ENCODE results near the gene SRD5A3.
"Not testable (repeated sequence)": the region's sequence is repeated elsewhere in the genome, so short reads cannot be mapped to it uniquely, and the experiment has no call there.

Gene SRD5A3

DNA sequence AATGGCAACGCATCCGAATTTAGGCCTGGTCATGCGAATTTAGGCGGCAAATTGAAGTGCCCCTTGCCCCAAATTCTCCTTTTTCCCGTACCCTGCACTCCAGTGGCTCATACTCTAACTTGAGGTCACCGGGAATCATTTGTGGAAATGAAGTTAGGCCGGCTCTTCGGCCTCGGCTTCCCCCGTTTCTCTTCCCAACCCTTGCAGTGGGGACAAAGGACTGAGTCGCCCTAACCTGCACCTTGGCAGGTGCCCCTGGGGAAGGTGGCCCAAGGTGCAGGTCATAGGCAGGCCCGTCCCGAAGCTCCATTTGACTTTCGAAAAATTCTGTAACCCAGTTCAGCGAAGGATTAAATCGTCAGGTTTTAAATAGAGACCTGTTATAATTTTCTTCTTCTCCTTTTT is 811 bp downstream of the SRD5A3 start:
- DNase-seq (ENCODE audit: low spot score), result no peak

DNA sequence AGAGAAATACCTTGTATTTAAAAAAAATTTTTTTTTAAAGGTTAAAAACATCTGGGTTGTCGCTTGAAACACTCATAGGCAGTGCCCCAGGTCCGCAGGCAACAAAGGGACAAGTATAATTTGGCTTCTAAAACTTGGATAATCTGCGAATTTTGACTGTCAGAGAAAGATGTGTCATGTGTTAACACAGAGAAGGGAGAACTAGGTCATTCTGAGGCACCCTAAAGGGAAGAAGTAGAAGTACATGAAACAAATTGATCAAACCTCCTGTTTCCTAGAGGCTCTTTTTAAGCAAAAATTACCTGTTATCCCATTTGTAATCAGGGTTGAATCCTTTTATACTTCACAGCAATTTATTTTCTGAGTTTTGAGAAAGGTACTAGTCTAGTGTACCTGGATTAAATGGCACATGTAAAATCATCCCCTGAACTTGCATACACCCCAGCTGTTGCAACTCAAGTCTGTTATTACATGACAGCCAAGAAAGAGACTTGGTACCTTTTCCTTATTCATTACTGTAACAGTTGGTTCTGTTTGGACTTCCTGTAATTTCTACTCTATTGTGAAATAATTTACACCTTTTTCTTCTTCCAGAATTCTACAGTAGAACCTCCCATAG is 1.7 kb downstream of the SRD5A3 start:
- DNase-seq (ENCODE audit: low spot score), result no peak

DNA sequence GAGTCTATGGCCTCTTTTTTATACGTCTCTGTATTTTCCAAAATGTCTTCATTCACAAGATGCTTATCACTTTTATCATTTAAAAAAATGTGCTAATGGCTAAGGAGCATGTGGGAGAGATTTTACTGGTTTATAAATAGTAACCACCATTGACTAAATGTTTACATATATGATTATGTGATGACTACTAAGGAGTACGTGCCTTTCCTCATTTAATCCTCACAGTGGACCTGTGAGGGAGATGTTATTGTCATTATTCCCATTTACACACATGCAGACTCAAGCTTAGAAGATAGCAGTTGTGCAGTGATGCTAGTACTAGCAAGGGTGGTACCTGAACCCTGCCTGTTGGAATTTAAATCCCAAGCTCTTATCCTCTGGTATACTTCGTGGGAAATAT is 2.4 kb downstream of the SRD5A3 start:
- no peak for DNase-seq (ENCODE audit: low spot score)

DNA sequence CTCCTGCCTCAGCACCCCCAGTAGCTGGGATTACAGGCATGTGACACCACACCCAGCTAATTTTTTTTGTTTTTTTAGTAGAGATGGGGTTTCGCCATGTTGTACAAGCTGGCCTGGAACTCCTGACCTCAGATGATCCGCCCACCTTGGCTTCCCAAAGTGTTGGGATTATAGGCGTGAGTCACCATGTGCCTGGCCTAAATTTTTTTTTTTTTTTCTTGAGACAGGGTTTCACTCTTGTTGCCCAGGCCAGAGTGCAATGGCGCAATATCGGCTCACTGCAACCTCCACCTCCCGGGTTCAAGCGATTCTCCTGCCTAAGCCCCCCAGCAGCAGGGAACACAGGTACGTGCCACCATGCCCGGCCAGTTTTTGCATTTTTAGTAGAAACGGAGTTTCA is 4.8 kb downstream of the SRD5A3 start:
- DNase-seq (ENCODE audit: low spot score), result not testable (repeated sequence)

DNA sequence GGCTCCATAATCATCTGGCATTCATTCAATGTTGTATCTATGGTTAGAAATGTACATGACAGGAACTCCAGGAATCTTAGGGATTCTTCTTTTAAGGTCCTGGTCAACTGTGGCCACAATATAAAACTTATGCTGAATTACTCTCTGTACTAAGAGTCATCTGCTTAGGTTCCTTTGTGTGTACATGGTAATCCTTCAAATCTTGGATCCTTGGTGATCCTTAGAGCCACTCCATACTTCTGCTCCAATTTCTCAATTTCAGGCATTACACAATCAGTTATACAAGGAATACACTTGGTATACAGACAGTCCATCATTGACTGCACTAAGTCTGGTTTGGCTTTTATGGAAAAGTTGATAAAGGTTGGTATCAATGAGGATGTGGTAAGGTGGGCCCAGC is 5.8 kb downstream of the SRD5A3 start:
- DNase-seq (ENCODE audit: low spot score), result no peak

DNA sequence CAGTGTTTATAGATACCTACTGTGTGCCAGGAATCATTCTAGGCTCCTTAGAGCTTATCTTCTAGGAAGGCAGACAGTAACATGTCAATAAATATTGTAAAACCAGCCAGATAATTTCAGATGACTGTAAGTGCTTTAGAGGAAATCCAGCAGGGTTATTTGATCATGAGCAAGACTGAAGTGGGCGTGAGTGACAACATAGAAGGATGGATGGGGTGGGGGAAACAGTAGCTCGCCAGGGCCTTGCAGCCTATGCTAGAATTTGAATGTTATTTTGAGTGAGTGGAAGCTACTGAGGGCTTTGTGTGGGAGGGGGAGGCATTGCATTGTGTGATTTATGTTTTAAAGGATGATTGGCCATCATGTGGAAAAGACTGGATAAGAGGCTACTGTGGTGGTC is 6.7 kb downstream of the SRD5A3 start:
- DNase-seq (ENCODE audit: low spot score), result no peak

DNA sequence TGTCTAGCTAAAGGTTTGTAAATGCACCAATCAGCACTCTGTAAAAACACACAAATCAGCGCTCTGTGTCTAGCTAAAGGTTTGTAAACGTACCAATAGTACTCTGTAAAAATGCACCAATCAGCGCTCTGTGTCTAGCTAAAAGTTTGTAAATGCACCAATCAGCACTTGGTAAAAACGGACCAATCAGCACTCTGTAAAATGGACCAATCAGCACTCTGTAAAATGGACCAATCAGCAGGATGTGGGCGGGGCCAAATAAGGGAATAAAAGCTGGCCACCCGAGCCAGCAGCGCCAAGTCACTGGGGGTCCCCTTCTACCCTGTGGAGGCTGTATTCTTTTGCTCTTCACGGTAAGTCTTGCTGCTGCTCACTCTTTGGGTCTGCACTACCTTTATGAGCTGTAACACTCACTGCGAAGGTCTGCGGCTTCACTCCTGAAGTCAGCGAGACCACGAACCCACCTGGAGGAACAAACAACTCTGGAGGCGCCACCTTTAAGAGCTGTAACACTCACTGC is 7.2 kb downstream of the SRD5A3 start:
- DNase-seq (ENCODE audit: low spot score), result not testable (repeated sequence)

DNA sequence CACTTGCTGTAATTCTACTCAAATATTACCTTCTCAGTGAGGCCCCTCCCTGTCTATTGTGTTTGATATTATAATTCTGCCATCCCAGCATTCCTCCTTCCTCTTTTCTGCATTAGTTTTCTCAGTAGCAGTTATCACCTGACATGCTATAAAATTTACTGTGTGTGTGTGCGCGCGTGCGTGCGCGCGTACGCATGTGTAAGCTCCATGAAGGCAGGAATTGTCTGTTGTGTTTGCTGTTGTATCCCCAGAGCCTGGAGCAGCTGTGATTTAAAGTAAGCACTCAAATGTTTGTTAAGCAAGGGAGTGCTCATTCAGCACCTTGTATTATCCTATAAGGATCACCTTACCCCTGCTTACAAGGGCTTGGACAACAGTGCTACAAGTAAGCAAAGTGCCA is 8.6 kb downstream of the SRD5A3 start:
- no peak for DNase-seq (ENCODE audit: low spot score)

DNA sequence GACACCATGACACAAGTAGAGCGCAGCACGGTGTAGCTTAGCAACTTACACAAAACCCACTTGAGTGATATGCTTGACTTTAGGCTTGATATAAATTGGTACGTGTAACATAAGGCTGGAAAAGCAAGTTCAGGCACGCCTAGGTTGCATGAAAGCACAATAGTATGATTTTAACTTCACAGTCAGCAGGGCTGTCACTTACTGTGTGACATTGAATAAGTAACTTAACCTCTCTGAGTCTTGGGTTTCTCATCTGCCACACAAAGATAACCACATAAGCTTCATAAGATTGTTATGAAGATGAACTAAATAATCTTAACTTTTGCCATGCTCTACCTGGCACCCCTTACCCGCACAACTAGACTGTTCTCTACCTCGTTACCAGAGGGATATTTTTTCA is 9.5 kb downstream of the SRD5A3 start:
- DNase-seq (ENCODE audit: low spot score), result no peak

DNA sequence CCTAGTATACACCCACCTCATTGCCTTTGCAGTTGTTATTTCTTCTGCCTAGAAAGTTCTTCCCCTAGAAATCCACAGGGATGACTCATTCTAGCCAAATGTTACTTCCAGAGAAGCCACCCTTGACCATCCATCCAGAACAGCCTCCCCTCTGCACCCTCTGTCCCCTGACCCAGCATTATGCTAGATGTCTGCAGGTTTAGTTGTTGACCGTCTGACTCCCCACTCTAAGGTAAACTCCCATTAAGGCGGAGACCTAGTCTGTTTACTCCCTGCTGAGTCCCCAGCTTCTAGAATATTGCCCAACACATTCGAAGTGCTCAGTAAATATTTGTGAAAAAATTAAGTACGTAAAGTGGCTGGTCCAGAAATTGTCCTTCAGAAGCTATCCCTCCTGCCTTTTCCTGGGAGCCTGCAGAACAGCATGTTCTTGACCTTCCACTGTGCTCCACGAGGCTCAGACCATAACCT is 11.0 kb downstream of the SRD5A3 start:
- DNase-seq (ENCODE audit: low spot score), result no peak

DNA sequence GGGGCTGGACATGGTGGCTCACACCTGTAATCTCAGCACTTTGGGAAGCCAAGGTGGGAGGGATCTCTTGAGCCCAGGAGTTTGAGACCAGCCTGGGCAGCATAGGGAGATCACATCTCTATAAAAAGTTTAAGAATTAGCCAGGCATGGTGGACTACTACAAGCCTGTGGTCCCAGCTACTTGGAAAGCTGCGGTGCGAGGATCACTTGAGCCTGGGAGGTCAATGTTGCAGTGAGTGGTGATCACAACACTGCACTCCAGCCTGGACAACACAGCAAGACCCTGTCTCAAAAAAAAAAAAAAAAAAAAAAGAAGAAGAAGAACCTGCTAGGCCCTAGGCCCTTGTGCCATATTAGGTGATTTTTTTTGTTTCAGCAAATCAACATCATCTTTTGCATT is 12.2 kb downstream of the SRD5A3 start:
- no peak for DNase-seq (ENCODE audit: low spot score)

DNA sequence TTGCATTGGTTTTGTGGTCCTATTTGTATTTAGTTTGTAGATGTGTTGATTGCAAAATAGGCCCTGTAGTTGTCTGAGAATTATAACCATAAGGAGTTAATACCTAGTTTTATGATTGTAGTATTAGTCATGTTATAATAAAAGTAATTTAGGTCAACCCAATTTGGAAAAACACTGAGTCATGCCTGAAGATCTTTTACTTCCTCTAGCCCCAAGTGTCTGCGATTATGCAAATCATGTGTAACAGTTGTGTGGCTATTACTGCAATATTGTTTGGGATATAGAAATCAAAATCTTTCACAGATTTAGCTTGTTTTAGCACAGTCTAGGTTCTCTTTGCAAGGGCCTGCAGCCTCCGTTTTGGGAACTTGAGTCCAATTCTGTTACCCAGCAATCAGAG is 12.6 kb downstream of the SRD5A3 start:
- no peak for DNase-seq (ENCODE audit: low spot score)

DNA sequence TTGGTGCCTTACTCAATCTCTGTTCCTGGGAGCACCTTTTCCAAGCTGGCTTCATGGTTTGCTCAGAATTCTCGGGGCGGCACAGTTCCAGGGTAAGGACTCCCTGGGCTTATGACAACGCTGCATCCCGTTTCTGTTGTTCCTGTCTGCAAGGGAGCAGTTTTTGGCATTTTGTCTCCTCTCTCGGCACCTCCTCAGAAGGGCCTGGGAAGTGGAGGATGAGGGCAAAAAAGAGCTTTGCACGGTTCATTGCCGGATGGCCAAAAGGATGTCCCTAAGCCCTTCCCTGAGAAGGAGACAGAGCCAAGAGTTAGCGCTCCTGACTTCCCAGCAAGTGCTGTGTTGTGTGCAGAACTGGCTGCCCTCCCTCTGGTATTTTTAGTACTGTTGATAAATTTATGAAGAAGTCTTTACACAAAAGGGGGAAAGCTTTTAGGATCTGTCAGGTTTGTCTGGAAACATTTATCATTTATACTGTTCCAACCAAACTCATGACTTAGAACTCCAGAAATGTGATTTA is 13.4 kb downstream of the SRD5A3 start:
- no peak for DNase-seq (ENCODE audit: low spot score)

DNA sequence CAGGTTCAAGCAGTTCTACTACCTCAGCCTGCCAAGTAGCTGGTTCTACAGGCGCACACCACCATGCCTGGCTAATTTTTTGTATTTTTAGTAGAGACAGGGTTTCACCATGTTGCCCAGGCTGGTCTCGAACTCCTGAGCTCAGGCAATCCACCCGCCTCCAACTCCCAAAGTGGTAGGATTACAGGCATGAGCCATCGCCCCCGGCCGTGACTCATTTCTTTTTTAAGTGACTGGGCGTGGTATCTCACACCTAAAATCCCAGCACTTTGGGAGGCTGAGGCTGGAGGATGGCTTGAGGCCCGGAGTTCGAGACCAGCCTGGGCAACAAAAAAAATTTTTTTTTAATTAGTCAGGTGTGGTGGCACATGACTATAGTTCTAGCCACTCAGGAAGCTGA is 16.9 kb downstream of the SRD5A3 start:
- DNase-seq (ENCODE audit: low spot score), result not testable (repeated sequence)

DNA sequence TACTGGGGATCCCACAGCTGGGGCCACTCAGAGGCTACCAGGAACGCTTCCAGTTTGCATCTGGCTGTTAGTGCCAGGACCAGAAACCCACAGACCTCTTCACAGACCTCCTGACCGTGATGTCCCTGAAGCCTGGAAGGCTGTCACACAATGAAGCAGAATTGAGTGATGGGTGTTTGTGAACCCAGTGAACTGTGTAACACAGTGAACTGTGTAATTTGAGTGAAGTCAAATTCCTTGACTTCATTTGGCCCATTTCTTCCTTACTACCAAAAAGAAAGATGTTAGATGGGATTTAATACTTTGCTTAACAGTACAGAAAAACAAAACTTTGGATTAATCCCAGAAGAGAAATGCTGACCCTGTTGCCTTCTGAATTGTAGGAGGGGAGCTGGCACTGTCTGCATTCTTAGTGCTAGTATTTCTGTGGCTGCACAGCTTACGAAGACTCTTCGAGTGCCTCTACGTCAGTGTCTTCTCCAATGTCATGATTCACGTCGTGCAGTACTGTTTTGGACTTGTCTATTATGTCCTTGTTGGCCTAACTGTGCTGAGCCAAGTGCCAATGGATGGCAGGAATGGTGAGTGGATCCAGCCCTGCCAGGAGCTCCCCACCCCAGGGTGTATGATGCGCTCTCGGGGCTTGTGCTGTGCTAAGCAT is 17.8 kb downstream of the SRD5A3 start:
- DNase-seq (ENCODE audit: low spot score), result peak; percentile 84

DNA sequence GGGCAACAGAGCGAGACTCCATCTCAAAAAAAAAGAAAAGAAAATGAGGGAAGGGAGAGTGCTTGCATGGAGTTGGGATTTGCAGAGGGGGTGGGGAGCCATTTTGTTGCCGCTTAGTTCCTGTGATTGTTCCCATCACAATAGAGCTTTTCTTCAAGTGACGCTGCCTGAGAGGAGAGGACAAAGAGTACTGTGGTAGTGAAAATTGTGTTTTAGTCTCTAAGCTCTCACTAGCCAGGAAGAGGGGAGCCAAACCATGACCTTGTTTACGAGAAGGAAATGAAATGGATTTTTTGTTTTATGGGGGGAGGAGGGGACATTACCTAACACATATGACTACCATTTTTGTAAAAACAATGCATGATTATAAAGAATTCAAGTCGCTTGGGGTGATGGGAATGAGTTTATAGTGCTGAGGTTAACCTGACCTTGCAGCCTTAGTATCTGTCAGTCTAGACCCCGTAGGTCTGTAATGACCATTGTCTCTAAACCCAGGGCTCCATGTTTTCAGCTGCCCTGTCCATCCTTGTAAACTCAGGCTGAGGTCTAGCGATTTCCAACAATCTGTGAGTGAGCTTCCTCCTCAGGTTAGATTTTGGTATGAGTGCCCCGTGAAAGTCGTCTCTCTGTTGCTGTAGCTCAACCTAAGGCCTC is 18.8 kb downstream of the SRD5A3 start:
- DNase-seq (ENCODE audit: low spot score), result peak; percentile 93

DNA sequence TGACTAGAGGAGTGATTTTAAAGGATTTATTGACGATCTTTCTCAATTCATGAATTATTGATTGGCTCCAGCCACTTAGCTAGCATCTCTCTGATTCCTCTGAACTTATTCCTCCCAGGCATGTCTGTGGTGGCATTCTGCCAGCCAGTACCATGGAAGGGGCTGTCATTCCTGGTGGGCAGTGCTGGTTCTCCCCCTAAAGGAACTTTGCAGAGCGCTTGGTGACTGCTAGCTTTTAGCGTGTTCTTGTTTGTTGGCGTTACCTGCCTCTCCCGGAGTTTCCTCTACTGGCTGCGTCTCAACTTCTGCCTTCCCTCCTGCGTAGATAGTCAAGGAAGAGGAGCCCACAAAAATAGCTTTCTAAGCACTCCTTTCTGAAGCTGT is 19.3 kb downstream of the SRD5A3 start:
- no peak for DNase-seq (ENCODE audit: low spot score)

DNA sequence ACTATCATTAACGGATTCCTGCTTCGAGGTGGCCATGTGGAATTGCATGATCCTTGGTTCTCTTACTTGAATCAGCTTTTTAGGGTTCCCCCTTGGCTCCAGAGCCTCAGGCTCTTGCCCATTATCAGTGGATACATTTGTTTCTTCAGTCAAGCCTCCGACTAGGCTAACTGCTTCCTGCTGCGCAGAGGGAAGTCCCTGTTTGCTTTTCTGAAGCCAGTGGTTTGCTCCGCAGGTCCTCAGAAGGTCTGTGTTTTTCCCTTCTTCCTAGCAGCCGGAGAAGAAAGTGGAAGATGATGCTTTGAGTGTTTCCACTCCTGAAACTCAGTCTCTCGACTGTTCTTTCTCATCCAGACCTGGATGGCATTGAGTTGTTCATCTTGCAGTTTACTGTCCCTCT is 20.6 kb downstream of the SRD5A3 start:
- no peak for DNase-seq (ENCODE audit: low spot score)

DNA sequence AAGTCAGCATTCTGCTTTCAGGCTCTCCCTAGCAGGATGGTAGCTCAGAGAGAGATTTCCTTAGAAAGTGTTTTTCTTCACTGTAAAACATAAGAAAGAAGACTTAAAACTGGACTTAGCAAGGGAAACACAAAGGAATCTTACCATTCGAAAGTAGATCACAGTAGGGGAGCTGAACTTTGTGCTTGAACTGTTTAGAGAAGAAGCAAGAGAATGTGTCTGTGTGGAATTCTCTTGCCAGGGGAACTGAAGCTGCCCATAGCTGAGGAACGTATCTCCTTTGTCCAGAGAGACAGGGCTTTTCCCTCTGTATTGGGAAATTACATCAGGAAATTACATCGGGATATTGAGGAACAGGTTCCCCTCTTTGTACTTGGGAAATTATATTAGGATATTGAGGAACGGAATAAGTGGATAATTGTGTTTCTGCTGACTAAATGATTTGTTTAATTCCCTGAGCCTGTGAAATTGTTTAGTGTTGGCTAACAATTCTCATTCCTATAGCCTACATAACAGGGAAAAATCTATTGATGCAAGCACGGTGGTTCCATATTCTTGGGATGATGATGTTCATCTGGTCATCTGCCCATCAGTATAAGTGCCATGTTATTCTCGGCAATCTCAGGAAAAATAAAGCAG is 21.2 kb downstream of the SRD5A3 start:
- no peak for DNase-seq (ENCODE audit: low spot score)

DNA sequence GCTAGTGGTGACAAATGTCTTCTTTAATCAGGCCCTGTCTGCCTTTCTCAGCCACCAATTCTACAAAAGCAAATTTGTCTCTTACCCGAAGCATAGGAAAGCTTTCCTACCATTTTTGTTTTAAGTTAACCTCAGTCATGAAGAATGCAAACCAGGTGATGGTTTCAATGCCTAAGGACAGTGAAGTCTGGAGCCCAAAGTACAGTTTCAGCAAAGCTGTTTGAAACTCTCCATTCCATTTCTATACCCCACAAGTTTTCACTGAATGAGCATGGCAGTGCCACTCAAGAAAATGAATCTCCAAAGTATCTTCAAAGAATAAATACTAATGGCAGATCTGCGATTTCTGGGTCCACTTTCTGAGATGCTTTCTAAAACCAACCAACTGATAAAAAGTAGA is 23.9 kb downstream of the SRD5A3 start:
- DNase-seq (ENCODE audit: low spot score), result no peak

DNA sequence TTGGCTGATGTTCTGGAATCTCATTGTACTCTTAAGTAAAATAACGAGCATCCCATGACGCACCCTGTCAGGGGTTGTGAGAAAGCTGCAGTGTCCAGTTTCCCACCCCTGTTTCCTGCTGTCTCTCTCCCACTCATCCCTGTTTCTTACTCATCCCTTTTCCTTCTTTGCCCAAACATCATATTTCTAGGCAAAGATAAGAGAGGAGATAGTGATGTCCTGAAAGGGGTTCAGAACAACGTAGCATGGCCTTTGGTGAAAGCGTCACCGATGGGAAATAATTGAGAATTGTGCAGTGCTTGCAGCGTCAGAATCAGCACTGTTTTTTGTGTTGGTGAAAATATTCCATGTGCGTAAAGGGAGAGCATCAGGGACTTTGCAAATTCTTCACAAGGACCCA is 26.2 kb downstream of the SRD5A3 start:
- no peak for DNase-seq (ENCODE audit: low spot score)

DNA sequence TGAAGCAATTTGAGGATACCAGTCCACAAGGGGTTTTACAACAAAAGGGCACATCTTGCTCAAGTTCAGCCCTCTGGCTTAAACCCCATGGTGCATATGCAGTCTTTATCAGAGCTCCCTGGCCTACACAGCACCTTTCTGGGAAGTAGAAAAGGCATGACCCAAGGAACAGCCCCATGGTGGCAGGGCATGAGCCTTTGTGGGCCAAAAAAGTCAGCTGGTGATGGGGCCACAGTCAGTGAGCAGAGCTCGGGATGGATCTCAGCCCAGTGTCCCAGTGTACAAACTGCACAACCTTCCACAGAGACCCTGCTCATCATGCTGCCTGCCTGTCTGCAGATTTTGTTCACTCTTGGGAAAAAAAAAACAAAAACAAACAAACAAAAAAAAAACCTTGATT is 27.4 kb downstream of the SRD5A3 start:
- no peak for DNase-seq (ENCODE audit: low spot score)

DNA sequence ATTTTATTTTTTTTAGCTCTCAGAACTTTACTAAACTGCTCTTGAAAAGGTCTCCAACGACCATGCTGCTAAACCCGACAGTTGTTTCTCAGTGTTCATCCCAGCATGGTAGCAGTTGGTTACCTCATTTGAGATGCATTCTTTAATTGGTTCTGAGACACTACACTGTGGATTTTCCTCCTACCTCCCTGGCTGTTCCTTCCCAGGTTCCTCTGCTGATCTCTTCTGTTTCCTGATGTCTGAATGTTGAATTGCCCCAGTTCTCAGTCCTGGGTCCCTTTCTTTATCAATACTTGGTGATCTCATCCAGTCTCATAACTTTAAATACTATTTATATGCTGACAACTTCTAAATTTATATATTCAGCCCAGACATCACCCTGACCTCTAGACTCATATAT is 30.7 kb downstream of the SRD5A3 start:
- DNase-seq (ENCODE audit: low spot score), result no peak
